Epithelial cell of esophagus (primary cell): ENCODE data around the gene CCT6A.
"Not testable (repeated sequence)": the region's sequence is repeated elsewhere in the genome, so short reads cannot be mapped to it uniquely, and the experiment has no call there.

Experiments
- DNase-seq: peaks from one replicate; pipeline ENCODE4 v3.0.0; 2010; ENCODE audit warnings: low read depth
- H3K4me3 ChIP-seq: 2 replicates; pipeline ENCODE4 v1.5.1; 2011; ENCODE audit warnings: mild to moderate bottlenecking, low read length, control low read depth
- TF ChIP-seq, protein P1 (sequence below): IDR thresholded peaks from 2 replicates; pipeline ENCODE4 v1.5.1; 2011; ENCODE audit warnings: low read depth, mild to moderate bottlenecking, low read length, control low read depth, inconsistent platforms; ENCODE audit not compliant: insufficient read depth; ENCODE audit errors: missing control alignments

Gene CCT6A

DNA sequence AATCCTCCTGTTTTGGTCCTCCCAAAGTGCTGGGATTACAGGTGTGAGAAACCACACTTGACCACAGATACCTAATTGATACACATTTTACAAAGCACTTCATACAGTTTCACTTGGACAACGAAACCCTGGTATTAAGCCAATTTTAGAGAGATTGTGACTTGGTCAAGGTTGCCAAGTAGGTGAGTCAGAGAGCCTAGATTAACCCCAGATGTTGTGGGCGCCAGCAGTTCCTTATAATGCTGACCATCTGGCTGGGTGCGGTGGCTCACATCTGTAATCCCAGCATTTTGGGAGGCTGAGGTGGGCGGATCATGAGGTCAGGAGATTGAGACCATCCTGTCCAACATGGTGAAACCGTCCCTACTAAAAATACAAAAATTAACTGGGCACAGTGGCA lies 46.1 kb downstream of the CCT6A start:
- H3K4me3 ChIP-seq = no peak overlapping the region
- no peak for DNase-seq
- TF ChIP-seq, protein P1, sequence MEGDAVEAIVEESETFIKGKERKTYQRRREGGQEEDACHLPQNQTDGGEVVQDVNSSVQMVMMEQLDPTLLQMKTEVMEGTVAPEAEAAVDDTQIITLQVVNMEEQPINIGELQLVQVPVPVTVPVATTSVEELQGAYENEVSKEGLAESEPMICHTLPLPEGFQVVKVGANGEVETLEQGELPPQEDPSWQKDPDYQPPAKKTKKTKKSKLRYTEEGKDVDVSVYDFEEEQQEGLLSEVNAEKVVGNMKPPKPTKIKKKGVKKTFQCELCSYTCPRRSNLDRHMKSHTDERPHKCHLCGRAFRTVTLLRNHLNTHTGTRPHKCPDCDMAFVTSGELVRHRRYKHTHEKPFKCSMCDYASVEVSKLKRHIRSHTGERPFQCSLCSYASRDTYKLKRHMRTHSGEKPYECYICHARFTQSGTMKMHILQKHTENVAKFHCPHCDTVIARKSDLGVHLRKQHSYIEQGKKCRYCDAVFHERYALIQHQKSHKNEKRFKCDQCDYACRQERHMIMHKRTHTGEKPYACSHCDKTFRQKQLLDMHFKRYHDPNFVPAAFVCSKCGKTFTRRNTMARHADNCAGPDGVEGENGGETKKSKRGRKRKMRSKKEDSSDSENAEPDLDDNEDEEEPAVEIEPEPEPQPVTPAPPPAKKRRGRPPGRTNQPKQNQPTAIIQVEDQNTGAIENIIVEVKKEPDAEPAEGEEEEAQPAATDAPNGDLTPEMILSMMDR = no peak

DNA sequence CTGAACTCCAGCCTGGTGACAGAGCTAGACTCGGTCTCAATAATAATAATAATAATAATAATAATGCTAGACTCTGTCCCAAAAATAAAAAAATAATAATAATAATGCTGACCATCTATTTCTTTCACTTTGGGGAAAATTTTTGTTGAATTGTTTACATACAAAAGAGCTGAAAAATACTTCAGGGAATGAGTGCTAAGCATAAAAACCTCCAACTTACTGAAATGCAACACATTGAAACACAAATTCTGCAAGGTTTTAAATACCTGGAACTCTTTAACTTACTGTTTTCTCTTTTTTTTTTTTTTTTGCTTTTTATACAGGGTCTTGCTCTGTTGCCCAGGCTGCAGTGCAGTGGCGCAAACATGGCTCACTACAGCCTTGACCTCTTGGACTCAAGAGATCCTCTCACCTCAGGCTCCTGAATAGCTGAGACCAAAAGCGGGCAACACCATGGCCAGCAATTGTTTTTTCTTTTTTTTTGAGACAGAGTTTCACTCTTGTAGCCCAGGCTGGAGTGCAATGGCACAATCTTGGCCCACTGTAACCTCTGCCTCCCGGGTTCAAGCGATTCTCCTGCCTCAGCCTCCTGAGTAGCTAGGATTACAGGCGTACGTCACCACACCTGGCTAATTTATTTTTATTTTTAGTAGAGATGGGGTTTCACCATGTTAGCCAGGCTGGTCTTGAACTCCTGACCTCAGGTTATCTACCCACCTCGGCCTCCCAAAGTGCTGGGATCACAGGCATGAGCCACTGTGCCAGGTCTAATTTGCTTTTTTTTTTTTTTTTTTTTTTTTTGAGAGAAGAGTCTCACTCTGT lies 46.8 kb downstream of the CCT6A start:
- not testable (repeated sequence) for DNase-seq

DNA sequence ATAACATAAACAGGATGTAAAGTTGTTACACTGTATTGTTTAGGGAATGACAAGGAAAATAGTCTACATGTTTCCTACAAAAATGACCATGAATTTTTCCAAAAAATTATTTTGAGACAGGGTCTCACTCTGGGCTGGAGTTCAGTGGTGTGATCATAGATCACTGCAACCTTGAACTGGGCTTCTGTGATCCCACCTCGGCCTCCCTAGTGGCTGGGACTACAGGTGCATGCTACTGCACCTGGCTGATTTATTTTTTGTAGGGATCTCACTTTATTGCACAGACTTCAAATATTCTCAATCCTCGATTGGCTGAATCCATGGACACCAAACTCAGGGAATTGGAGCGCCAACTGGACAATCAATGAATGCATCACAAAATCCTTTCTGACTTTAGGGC lies 48.1 kb downstream of the CCT6A start:
- DNase-seq = no peak
- H3K4me3 ChIP-seq = no peak overlapping the region
- TF ChIP-seq, protein P1 = no peak

More for the DNA sequence above, 46.8 kb downstream of the CCT6A start:
- not testable (repeated sequence) for H3K4me3 ChIP-seq

DNA sequence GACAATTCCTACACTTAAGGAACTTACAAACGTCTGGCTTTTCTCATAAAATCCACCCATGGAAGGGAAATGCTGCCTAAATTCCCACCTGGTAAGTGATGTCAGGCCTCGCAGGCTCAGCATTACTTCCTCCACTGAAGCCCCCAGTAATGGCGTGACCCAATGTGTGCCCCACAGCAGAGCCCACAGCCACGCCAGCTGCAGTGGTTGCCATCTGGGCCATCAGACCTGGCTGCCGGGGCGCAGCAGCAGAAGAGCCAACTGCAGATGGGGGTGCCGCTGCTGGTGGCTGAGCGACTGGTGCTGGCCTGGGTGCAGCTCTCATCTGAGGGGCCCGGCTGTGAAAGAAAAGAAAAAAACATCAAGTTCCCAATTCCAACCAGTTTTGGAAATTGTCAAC lies 52.6 kb downstream of the CCT6A start:
- H3K4me3 ChIP-seq, DNase-seq: not testable (repeated sequence)

DNA sequence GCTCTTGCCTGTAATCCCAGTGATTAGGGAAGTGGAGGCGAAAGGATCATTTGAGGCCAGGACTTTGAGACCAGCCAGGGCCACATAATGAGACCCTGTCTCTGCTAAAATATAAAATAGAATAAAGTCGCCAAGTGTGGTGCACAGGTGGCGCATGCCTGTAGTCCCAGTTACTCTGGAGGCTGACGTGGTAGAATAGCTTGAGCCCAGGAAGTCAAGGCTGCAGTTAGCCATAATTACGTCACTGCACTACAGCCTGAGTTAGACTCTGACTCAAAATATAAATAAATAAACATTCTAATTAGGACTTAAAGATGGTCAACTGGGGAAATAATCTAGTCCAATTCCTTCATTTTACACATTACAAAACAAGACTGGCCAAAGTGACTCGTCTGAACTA lies 53.9 kb downstream of the CCT6A start:
- TF ChIP-seq, protein P1 = no peak
- H3K4me3 ChIP-seq = peak overlapping the region; percentile 99
- DNase-seq = peak; percentile 86

DNA sequence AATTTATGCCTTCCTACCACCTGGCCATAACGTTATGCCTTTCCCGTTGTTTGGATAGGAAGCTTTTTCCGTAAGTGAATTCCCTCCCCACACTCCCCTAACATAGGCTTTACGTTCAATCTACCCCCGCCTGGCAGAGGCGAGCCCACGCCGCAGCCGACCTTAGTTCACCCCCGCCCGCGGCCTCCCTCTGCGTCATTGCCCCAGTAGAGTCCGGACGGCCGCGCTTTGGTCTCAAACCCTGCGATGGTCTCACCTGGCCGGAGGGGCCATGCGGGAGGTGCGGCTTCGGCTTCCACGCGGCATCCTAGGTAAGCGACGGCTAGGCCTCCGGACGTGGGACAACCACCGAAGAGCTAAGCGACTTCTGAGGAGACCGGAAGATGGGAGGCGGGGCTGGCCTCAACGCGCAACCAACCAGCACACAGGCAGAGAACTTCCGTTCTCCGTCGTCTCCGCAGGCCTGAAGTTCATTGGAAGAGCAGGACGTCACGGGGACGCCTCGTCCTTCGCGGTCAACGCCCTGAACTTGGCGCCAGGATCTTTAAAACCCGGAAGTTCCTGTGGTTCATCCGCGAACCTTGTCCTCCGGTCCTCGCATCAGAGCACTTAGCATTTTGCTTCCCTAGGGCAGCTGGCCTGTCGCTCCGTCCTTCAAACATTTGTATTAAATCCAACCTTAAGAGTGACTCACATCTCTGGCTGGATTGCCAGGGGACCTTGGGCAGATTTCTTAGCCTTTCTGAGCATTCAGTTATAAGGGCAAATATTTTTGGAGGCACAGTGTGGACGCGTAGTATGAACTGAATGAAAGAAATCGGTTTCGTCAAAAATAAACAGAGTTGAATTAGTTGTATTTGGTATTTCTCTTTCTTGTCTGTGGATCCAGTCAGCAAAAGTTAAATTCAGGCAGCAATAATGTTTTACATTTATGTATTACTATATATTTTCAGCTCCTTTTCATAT lies 54.8 kb downstream of the CCT6A start, which contains the start of gene CHCHD2:
TSS of gene CHCHD2 (minus strand) at position 369 of the 966 bp plus-strand sequence. CDS start at position 306, 63 bp downstream.
- TF ChIP-seq, protein P1 = no peak
- DNase-seq = peak; percentile 99
- peak within 1 kb of the TSS; percentile 99 for H3K4me3 ChIP-seq

DNA sequence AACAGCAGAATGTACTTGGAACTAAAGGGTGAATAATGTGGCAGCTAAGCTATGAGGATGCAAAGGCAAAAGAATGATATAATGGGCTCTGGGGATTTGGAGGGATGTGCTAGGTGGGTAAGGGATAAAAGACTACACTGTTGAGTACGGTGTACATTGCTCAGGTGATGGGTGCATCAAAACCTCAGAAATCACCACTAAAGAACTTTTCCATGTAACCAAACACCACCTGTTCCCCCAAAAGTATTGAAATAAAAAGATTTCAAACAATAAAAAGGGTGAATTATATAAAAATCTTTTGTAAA lies 56.3 kb downstream of the CCT6A start:
- TF ChIP-seq, protein P1 = no peak
- no peak for DNase-seq
- no peak overlapping the region for H3K4me3 ChIP-seq
